ENCODE data around the gene KRTAP12-4.

GRCh38 chr21:44606495-44606894 lies 48.0 kb downstream of the KRTAP12-4 start:
- no peak for TF ChIP-seq CTCF (IDR thresholded peaks at IDR 0.05)
- no peak for TF ChIP-seq POLR2A (IDR thresholded peaks at IDR 0.05)
- TF ChIP-seq POLR2AphosphoS5 (IDR thresholded peaks at IDR 0.05), result no peak
- no peak for TF ChIP-seq EP300 (IDR thresholded peaks at IDR 0.05)

All from suprapubic skin (tissue), 4 donors.